ENCODE measurements around the gene ASB18. TPM values are rescaled to one million over a fixed set of nuclear protein-coding genes. Genes with fewer than 3 reads are reported as not detected.

Gene ASB18
- total and polyA plus RNA-seq, 2 of the 4 experiments (the other 2 are of a cell fraction) = not detected

DNA sequence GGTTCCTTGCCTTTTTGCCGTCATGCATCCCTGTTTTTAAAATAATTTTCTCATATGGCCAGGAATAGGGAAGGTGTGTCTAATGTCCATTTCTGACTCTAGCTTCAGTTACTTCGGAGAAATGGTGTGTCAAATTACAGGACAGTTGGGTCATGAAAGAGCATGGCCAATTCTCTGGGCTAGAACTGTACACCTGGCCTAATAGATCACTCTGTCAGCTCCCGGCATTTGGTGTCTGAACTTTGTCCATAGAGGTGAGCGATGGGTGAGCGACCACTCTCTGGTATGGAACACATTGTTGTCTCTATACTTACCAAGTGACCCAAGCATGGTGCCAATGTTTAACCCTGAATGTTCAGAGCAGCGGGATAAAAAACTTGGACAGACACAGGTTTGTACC lies 38.3 kb upstream of the ASB18 start:
- intact Hi-C loops (cut with micrococcal nuclease) = no loop called here
- Histone ChIP-seq H3K27me3 (ENCODE audit: control insufficient read depth, insufficient read depth, low read length) (no peaks in the 10 kb centered on the region; the same call in 1 of the 2 replicates), H2AK5ac (ENCODE audit: low read depth, low read length) (no peak overlapping the region), H4K8ac (ENCODE audit: low read depth in 2 of 2, low read length in 2 of 2) (no peak overlapping the region), H3K14ac (replicated peaks; ENCODE audit: low read depth, low read length) (no peak overlapping the region), H3K9me3 (ENCODE audit: control insufficient read depth, insufficient read depth, low read length) (no peaks in the 10 kb centered on the region), H4K5ac (ENCODE audit: low read depth, low read length) (no peak overlapping the region), H3K79me1 (ENCODE audit: low read depth in 1 of 2, low read length in 2 of 2) (no peaks in the 10 kb centered on the region), H3K9ac (ENCODE audit: low read depth, low read length) (no peak overlapping the region), H3K36me3 (ENCODE audit: control insufficient read depth, insufficient read depth, low read length) (no peaks in the 10 kb centered on the region), H3K27ac (ENCODE audit: insufficient read depth, low read length) (no peak overlapping the region), H4K20me1 (ENCODE audit: insufficient read depth, low read length) (no peaks in the 10 kb centered on the region), H2AFZ (replicated peaks; ENCODE audit: low read length, poor library complexity) (no peak overlapping the region), H3K9me1 (ENCODE audit: insufficient read depth, low read length) (no peaks in the 10 kb centered on the region), H3K4ac (ENCODE audit: low read depth, low read length) (no peak overlapping the region), H3K4me1 (ENCODE audit: control insufficient read depth, insufficient read depth, low read length) (no peaks in the 10 kb centered on the region), H2BK15ac (ENCODE audit: low read depth, low read length) (no peak overlapping the region), H2BK5ac (ENCODE audit: low read depth, low read length, poor library complexity, severe bottlenecking) (no peak overlapping the region), H3K18ac (ENCODE audit: low read depth, low read length) (no peak overlapping the region), H2BK20ac (ENCODE audit: low read depth, low read length) (no peak overlapping the region), H2BK120ac (ENCODE audit: low read depth, low read length) (no peak overlapping the region), H3K23ac (ENCODE audit: low read depth, low read length) (no peak overlapping the region), H2AK9ac (replicated peaks; ENCODE audit: low read depth, low read length, poor library complexity) (no peak overlapping the region), H3K4me3 (ENCODE audit: insufficient read depth, low read depth, low read length) (no peak overlapping the region), H3K4me2 (ENCODE audit: low read depth, low read length) (no peak overlapping the region), H4K91ac (ENCODE audit: insufficient read depth, low read depth, low read length) (no peak overlapping the region), H3K56ac (ENCODE audit: extremely low read depth, insufficient read depth, low read length) (no peak overlapping the region)
- WGBS, 2 experiments (ENCODE audit: extremely low coverage in 2 of 2, insufficient read length in 1 of 2) = 40% methylated on average over 1 of the region's 6 CpGs; no CpG with 5 or more reads in 1 of the 2 experiments
- BruUV-seq (replicated peaks) = no TSS peak
- DNase-seq (no peak), ATAC-seq (ENCODE audit: low read depth) (no peak)
- in situ Hi-C loops (cut with MboI; ENCODE audit: low sequenced_read_pairs) = loop anchor here (25.0 kb wide), 1 partner anchor 515 kb away; no protein-coding TSS in a partner anchor
- dilution Hi-C loops (cut with HindIII; ENCODE audit: low sequenced_read_pairs, unreplicated experiment) = no loop called here
- ChIA-PET POLR2A (ENCODE audit: unreplicated experiment) (no interaction called here), CTCF (no interaction called here)
- no peak for TF ChIP-seq POLR2A (IDR thresholded peaks at IDR 0.05; ENCODE audit: low read depth, low read length)
- TF ChIP-seq SMC3 (IDR thresholded peaks at IDR 0.05; ENCODE audit: low read depth, low read length) = no peak
- TF ChIP-seq MAZ (IDR thresholded peaks at IDR 0.05; ENCODE audit: borderline replicate concordance, low read depth, low read length) = no peak
- TF ChIP-seq MXI1 (IDR thresholded peaks at IDR 0.05; ENCODE audit: borderline replicate concordance, low read depth, low read length) = no peak
- TF ChIP-seq, protein P1, sequence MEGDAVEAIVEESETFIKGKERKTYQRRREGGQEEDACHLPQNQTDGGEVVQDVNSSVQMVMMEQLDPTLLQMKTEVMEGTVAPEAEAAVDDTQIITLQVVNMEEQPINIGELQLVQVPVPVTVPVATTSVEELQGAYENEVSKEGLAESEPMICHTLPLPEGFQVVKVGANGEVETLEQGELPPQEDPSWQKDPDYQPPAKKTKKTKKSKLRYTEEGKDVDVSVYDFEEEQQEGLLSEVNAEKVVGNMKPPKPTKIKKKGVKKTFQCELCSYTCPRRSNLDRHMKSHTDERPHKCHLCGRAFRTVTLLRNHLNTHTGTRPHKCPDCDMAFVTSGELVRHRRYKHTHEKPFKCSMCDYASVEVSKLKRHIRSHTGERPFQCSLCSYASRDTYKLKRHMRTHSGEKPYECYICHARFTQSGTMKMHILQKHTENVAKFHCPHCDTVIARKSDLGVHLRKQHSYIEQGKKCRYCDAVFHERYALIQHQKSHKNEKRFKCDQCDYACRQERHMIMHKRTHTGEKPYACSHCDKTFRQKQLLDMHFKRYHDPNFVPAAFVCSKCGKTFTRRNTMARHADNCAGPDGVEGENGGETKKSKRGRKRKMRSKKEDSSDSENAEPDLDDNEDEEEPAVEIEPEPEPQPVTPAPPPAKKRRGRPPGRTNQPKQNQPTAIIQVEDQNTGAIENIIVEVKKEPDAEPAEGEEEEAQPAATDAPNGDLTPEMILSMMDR (conservative IDR thresholded peaks at IDR 0.05; ENCODE audit: low read depth, low read length) = no peak
- TF ChIP-seq RAD21 (IDR thresholded peaks at IDR 0.05; ENCODE audit: low read length) = no peak
- TF ChIP-seq ELK1 (IDR thresholded peaks at IDR 0.05; ENCODE audit: borderline replicate concordance, low read depth, low read length) = no peak
- no peak for TF ChIP-seq CHD1 (IDR thresholded peaks at IDR 0.05; ENCODE audit: low read depth, low read length)
- TF ChIP-seq RFX5 (IDR thresholded peaks at IDR 0.05; ENCODE audit: low read depth, low read length) = no peak
